Keratinocyte (primary cell): ENCODE data around the gene SMARCC1. TPM values are rescaled to one million over a fixed set of nuclear protein-coding genes. Genes with fewer than 3 reads are reported as not detected.

Source experiments
- DNase-seq: peaks from one replicate; pipeline ENCODE4 v3.0.0-alpha.2; 2011; ENCODE audit warnings: low read depth, missing footprints, low spot score
- FAIRE-seq: peaks from 2 replicates; lab custom pipeline; 2011; peaks lifted over from hg19 to GRCh38; lab: Jason Lieb, UNC
- H2AFZ ChIP-seq: 2 replicates; pipeline ENCODE4 v1.6.0; 2012; ENCODE audit warnings: low read length, control low read depth, inconsistent platforms; ENCODE audit not compliant: control insufficient read depth
- H3K27ac ChIP-seq: 2 replicates; pipeline ENCODE4 v1.5.1; 2011; ENCODE audit warnings: low read length; ENCODE audit not compliant: control insufficient read depth, insufficient read depth
- H3K27me3 ChIP-seq: 3 replicates; pipeline ENCODE4 v1.6.0; 2011; ENCODE audit warnings: low read length; ENCODE audit not compliant: control insufficient read depth, insufficient read depth; ENCODE audit errors: extremely low read depth
- H3K36me3 ChIP-seq, 2 experiments: 2 replicates in 1 of 2; 3 replicates in 1 of 2; pipeline ENCODE4 v1.5.1; 2011; ENCODE audit warnings: low read length in 2 of 2, mild to moderate bottlenecking in 1 of 2; ENCODE audit not compliant: control insufficient read depth in 2 of 2, insufficient read depth in 2 of 2; ENCODE audit errors: extremely low read depth in 1 of 2
- H3K4me1 ChIP-seq: 3 replicates; pipeline ENCODE4 v1.5.1; 2011; ENCODE audit warnings: low read length; ENCODE audit not compliant: control insufficient read depth, insufficient read depth; ENCODE audit errors: extremely low read depth
- H3K4me2 ChIP-seq: 3 replicates; pipeline ENCODE4 v1.6.0; 2011; ENCODE audit warnings: low read depth, low read length; ENCODE audit not compliant: control insufficient read depth, insufficient read depth; ENCODE audit errors: extremely low read depth
- H3K4me3 ChIP-seq, 3 experiments: fragments of 200-600 bp in 1 of 3; sonication (generic) in 1 of 3; 2 replicates in 2 of 3; 3 replicates in 1 of 3; pipeline ENCODE4 v1.5.1; 2011 to 2016; ENCODE audit warnings: low read length in 3 of 3, mild to moderate bottlenecking in 3 of 3, control low read depth in 2 of 3, inconsistent platforms in 1 of 3, low read depth in 1 of 3, mixed read lengths in 1 of 3, mixed run types in 1 of 3, moderate library complexity in 1 of 3; ENCODE audit not compliant: control insufficient read depth in 2 of 3, insufficient read depth in 2 of 3; ENCODE audit errors: extremely low read depth in 1 of 3
- H3K79me2 ChIP-seq: 2 replicates; pipeline ENCODE4 v1.6.0; 2012; ENCODE audit warnings: low read length; ENCODE audit not compliant: control insufficient read depth, insufficient read depth
- H3K9ac ChIP-seq: 3 replicates; pipeline ENCODE4 v1.6.0; 2011; ENCODE audit warnings: low read length; ENCODE audit not compliant: control insufficient read depth, insufficient read depth; ENCODE audit errors: extremely low read depth
- H3K9me1 ChIP-seq: 3 replicates; pipeline ENCODE4 v1.6.0; 2011; ENCODE audit warnings: low read length; ENCODE audit not compliant: control insufficient read depth, insufficient read depth; ENCODE audit errors: extremely low read depth
- H3K9me3 ChIP-seq: 2 replicates; pipeline ENCODE4 v1.5.1; 2012; ENCODE audit warnings: low read depth, low read length; ENCODE audit not compliant: control insufficient read depth
- H4K20me1 ChIP-seq: 3 replicates; pipeline ENCODE4 v1.6.0; 2011; ENCODE audit warnings: low read length; ENCODE audit not compliant: control insufficient read depth, insufficient read depth; ENCODE audit errors: extremely low read depth
- CTCF ChIP-seq, 3 experiments: IDR thresholded peaks in 1 of 3; conservative IDR thresholded peaks in 1 of 3; optimal IDR thresholded peaks in 1 of 3; 2 replicates in 2 of 3; 3 replicates in 1 of 3; pipeline versions ENCODE3 to v1.5.1; 2011; ENCODE audit warnings: low read length in 3 of 3, mild to moderate bottlenecking in 3 of 3, moderate library complexity in 2 of 3, control low read depth in 1 of 3, inconsistent platforms in 1 of 3; ENCODE audit not compliant: insufficient read depth in 2 of 3; ENCODE audit errors: extremely low read depth in 1 of 3
- EZH2 ChIP-seq: IDR thresholded peaks from one replicate; pipeline ENCODE4 v1.6.1; 2012; ENCODE audit warnings: inconsistent platforms, mild to moderate bottlenecking, low read length, moderate library complexity
- dilution Hi-C: fragments of 300-500 bp; cut with MboI; formaldehyde crosslinking; loops from one replicate; pipeline ENCODE4 v1.7.0; 2020; ENCODE audit warnings: low sequenced_read_pairs; ENCODE audit not compliant: extremely low pct_ligation_motif_present
- polyA plus RNA-seq, 5 experiments: library from polyadenylated mRNA; depleted of rRNA in 3 of 5; stranded (reverse) in 3 of 5; stranded (forward) in 1 of 5; unstranded in 1 of 5; fragments of >200 nt; gene quantifications; 1 replicate in 1 of 5; 2 replicates in 3 of 5; 3 replicates in 1 of 5; pipeline versions ENCODE4 v1.2.1 to v1.2.3, GENCODE V29; 2011 to 2012; ENCODE audit warnings: missing spikeins in 2 of 5, low read depth in 1 of 5, low replicate concordance in 1 of 5

SMARCC1 gene
- polyA plus RNA-seq, 1 donor (not counting 4 experiments of a cell fraction or from before 2014, with no cell fraction given): 39.7 TPM

GRCh38 chr3:47611576-47611975 is 170.1 kb downstream of the SMARCC1 start:
- no peak overlapping the region for H3K4me2 ChIP-seq
- DNase-seq: no peak
- no peak overlapping the region for H3K4me3 ChIP-seq
- peaks cover 9% of the 10 kb centered on the region for H3K4me1 ChIP-seq
- H3K9me1 ChIP-seq: no peaks in the 10 kb centered on the region
- dilution Hi-C loops: no loop called here
- H3K79me2 ChIP-seq: no peaks in the 10 kb centered on the region
- no peak overlapping the region for H2AFZ ChIP-seq
- no peak overlapping the region for H3K27ac ChIP-seq
- H3K9ac ChIP-seq: no peak overlapping the region
- H4K20me1 ChIP-seq: no peaks in the 10 kb centered on the region
- TF ChIP-seq CTCF (optimal IDR thresholded peaks at IDR 0.05 in 1 of 3, IDR thresholded peaks at IDR 0.05 in 1 of 3, conservative IDR thresholded peaks at IDR 0.05 in 1 of 3; ENCODE audit: extremely low read depth in 1 of 3, insufficient read depth in 2 of 3, low read length in 3 of 3) (no peak), EZH2 (no peak)
- H3K9me3 ChIP-seq: no peaks in the 10 kb centered on the region
- no peak for FAIRE-seq
- no peaks in the 10 kb centered on the region for H3K27me3 ChIP-seq
- peaks cover 14 to 19% of the 10 kb centered on the region in 2 experiments for H3K36me3 ChIP-seq

GRCh38 chr3:47610583-47610982 is 171.1 kb downstream of the SMARCC1 start:
- H2AFZ ChIP-seq: no peak overlapping the region
- FAIRE-seq (no peak), DNase-seq (no peak)
- H3K27ac ChIP-seq: no peak overlapping the region
- H3K4me3 ChIP-seq: no peak overlapping the region
- H3K79me2 ChIP-seq: no peaks in the 10 kb centered on the region
- no peaks in the 10 kb centered on the region for H3K9me3 ChIP-seq
- no peaks in the 10 kb centered on the region for H3K27me3 ChIP-seq
- peaks cover 9% of the 10 kb centered on the region for H3K4me1 ChIP-seq
- no peaks in the 10 kb centered on the region for H3K9me1 ChIP-seq
- H4K20me1 ChIP-seq: no peaks in the 10 kb centered on the region
- no peak overlapping the region for H3K4me2 ChIP-seq
- TF ChIP-seq EZH2 (no peak), CTCF (optimal IDR thresholded peaks at IDR 0.05 in 1 of 3, IDR thresholded peaks at IDR 0.05 in 1 of 3, conservative IDR thresholded peaks at IDR 0.05 in 1 of 3; ENCODE audit: extremely low read depth in 1 of 3, insufficient read depth in 2 of 3, low read length in 3 of 3) (no peak)
- dilution Hi-C loops: no loop called here
- H3K9ac ChIP-seq: no peak overlapping the region
- H3K36me3 ChIP-seq: peaks cover 18 to 25% of the 10 kb centered on the region in 2 experiments
